Mucosa of descending colon (tissue), 3 donors: ENCODE measurements around the gene VWA5B2. TPM values are rescaled to one million over a fixed set of nuclear protein-coding genes. Genes with fewer than 3 reads are reported as not detected.
A peak's percentile ranks its signal among the peaks of the same experiment; 100 is the strongest.

Source experiments
- ATAC-seq: fragments of 200-7000 bp; cut with Tn5 transposase; one replicate; pipeline ENCODE4 v1.9.1; 2020; ENCODE audit warnings: mild to moderate bottlenecking, moderate library complexity
- DNase-seq, 3 donors: peaks; one replicate each; pipeline ENCODE4 v3.0.0-alpha.2; 2020
- H3K36me3 ChIP-seq: fragments of 200-600 bp; one replicate; pipeline ENCODE4 v1.8.0; 2021; ENCODE audit warnings: low read depth, mild to moderate bottlenecking
- H3K4me1 ChIP-seq: fragments of 200-600 bp; one replicate; pipeline ENCODE4 v1.8.0; 2021; ENCODE audit warnings: low read depth, mild to moderate bottlenecking
- H3K4me3 ChIP-seq: fragments of 200-600 bp; one replicate; pipeline ENCODE4 v1.8.0; 2021; ENCODE audit warnings: mild to moderate bottlenecking
- H3K9me3 ChIP-seq: fragments of 200-600 bp; one replicate; pipeline ENCODE4 v1.8.0; 2021; ENCODE audit warnings: mild to moderate bottlenecking
- intact Hi-C, 2 donors: fragments of 100-400 bp; cut with DNase I in 1 of 2; cut with micrococcal nuclease in 1 of 2; formaldehyde crosslinking; loops; one replicate each; pipeline versions ENCODE4 v1.11.0 to v1.11.1; 2022; cut with DNase I, micrococcal nuclease
- total RNA-seq, 3 donors: library from RNA; stranded (reverse); fragmentation: NEBNext Ultra II Directional in 2 of 3; extraction: Animal tissue kit (Norgen Biotek cat#: 25700) in 2 of 3; gene quantifications; one replicate each; pipeline versions ENCODE4 v1.2.1 to v1.2.4, GENCODE V29; 2021 to 2023
- TF ChIP-seq, protein P1 (sequence below): fragments of 200-600 bp; IDR thresholded peaks from one replicate; pipeline ENCODE4 v1.8.0; 2022; ENCODE audit warnings: antibody characterized with exemption, mild to moderate bottlenecking
- donor health status: DM: no; HTN: no; CAD: no; lungs with moderate emphysema.
- donor health status: DM: no; HTN: no; CAD: no.
- donor health status: DM: no; HTN: yes; CAD: no.

The VWA5B2 gene
- total RNA-seq, 3 donors from 2014 or later = 0.60 to 2.9 (median 2.6) TPM

DNA sequence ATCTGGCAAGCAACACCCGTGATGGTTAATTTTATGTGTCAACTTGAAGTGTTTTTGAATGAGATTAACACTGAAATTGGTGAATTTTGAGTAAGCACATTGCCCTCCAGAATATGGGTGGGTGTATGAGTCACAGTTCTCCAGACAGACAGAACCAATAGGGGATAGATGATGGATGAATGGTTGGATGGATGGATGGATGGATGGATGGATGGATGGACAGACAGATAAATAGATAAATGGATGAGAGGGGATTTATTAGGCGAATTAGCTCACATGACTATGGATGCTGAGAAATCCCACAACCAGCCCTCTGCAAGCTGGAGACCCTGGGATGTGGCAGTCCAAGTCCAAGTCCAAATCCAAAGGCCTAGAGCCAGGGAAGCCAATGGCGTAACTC lies 5.4 kb upstream of the VWA5B2 start:
- TF ChIP-seq, protein P1, sequence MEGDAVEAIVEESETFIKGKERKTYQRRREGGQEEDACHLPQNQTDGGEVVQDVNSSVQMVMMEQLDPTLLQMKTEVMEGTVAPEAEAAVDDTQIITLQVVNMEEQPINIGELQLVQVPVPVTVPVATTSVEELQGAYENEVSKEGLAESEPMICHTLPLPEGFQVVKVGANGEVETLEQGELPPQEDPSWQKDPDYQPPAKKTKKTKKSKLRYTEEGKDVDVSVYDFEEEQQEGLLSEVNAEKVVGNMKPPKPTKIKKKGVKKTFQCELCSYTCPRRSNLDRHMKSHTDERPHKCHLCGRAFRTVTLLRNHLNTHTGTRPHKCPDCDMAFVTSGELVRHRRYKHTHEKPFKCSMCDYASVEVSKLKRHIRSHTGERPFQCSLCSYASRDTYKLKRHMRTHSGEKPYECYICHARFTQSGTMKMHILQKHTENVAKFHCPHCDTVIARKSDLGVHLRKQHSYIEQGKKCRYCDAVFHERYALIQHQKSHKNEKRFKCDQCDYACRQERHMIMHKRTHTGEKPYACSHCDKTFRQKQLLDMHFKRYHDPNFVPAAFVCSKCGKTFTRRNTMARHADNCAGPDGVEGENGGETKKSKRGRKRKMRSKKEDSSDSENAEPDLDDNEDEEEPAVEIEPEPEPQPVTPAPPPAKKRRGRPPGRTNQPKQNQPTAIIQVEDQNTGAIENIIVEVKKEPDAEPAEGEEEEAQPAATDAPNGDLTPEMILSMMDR = no peak
- DNase-seq = no peak
- H3K4me3 ChIP-seq = no peak overlapping the region
- no peaks in the 10 kb centered on the region for H3K36me3 ChIP-seq
- H3K9me3 ChIP-seq = no peaks in the 10 kb centered on the region
- intact Hi-C loops = no loop called here
- no peak for ATAC-seq
- peaks cover 2% of the 10 kb centered on the region for H3K4me1 ChIP-seq

DNA sequence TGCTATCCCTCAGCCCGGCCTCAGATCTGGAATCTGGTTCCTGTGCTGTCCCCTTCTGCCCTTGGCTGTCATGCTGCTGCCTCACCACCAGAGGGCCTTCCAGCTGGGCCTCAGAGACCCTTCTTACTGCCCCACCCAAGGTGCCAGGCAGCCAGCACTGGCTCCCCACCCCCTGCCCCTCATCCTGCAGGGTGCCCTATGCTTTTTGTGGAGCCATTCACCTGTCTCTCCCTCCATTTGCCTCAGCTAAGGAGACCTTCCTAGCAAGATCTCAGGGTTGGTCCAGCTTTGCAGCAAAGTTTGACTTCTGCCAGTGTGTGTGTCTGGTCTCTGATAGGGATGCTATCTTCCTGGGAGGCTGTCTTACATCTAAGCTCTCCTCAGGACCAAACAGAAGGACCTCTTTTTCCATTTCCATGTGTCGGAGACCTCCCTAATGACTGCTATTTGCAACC lies 1.9 kb upstream of the VWA5B2 start:
- ATAC-seq = peak; percentile 44
- Histone ChIP-seq H3K4me1 (peaks cover 24% of the 10 kb centered on the region), H3K36me3 (no peaks in the 10 kb centered on the region), H3K9me3 (no peaks in the 10 kb centered on the region), H3K4me3 (no peak overlapping the region)
- TF ChIP-seq, protein P1 = peak; percentile 65
- intact Hi-C loops = no loop called here
- peak in 2 of 3 donors; percentile 39 to 50 for DNase-seq

DNA sequence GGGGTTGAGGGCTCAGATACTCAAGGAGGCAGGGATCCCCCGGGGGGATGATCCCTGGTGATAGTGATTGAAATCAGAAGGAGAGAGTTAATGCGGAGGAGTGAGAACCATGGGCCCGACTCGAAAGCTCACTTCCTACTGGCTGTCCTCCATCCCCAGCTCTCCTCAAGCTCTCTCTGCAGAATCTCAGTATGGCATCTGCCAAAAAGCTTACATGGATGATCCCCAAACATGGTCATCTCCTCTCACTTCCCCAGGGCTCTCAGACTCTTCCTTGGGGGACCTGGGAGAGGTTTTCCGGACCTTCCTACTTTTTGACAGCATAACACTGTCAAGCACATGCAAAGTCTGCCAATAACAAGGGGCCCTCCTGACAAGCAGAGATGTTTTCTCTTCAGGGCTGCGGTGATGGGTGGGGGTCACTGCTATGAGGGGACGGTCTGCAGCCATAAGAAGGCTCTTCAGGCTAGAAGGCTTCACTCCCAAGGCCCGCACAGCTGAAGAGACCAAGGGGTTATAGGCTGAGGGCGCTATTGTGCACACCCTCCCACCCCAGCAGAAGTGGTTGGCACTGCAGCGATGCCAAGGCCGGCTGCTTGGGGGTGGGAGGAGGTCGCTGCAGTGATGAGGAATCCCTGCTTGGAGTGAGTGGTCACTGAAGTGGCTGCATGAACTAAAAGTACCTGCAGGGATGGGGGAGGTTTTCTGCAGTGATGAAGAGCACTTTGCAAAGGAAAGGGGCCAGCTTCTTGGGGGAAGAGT lies 828 bp upstream of the VWA5B2 start:
- Histone ChIP-seq H3K36me3 (no peaks in the 10 kb centered on the region), H3K9me3 (no peaks in the 10 kb centered on the region), H3K4me3 (no peak overlapping the region), H3K4me1 (peaks cover 24% of the 10 kb centered on the region)
- intact Hi-C loops = no loop called here
- TF ChIP-seq, protein P1 = no peak
- ATAC-seq (no peak), DNase-seq (no peak)

DNA sequence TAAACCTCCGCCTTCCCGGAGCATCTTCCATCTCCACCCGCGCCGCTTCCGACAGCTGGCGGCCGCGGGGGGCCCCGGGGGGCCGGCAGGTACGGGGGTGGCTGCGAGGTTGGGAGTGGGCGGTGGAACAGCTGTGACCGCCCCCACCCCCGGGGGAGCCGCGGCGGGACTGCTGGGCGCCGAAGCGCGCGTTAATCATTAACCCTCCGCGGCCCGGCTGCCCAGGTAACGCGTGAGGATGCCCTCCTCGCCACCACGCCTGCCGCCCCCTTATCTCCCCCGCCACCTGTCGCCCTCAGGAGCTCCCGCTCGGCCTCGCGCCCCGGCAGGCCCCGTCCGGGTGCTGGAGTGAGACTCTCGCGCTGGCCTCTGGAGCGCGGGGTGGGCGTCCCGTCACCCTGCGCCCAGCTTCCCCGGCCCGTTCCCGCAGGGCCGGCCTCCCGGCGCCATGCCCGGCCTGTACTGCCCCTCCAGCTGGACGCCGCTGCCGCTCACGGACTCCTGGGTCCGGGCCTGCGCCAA lies 757 bp downstream of the VWA5B2 start:
- H3K4me3 ChIP-seq = no peak overlapping the region
- peaks cover 24% of the 10 kb centered on the region for H3K4me1 ChIP-seq
- peak; percentile 30 for ATAC-seq
- intact Hi-C loops = no loop called here
- no peak for DNase-seq
- TF ChIP-seq, protein P1 = no peak
- H3K36me3 ChIP-seq = no peaks in the 10 kb centered on the region
- no peaks in the 10 kb centered on the region for H3K9me3 ChIP-seq

DNA sequence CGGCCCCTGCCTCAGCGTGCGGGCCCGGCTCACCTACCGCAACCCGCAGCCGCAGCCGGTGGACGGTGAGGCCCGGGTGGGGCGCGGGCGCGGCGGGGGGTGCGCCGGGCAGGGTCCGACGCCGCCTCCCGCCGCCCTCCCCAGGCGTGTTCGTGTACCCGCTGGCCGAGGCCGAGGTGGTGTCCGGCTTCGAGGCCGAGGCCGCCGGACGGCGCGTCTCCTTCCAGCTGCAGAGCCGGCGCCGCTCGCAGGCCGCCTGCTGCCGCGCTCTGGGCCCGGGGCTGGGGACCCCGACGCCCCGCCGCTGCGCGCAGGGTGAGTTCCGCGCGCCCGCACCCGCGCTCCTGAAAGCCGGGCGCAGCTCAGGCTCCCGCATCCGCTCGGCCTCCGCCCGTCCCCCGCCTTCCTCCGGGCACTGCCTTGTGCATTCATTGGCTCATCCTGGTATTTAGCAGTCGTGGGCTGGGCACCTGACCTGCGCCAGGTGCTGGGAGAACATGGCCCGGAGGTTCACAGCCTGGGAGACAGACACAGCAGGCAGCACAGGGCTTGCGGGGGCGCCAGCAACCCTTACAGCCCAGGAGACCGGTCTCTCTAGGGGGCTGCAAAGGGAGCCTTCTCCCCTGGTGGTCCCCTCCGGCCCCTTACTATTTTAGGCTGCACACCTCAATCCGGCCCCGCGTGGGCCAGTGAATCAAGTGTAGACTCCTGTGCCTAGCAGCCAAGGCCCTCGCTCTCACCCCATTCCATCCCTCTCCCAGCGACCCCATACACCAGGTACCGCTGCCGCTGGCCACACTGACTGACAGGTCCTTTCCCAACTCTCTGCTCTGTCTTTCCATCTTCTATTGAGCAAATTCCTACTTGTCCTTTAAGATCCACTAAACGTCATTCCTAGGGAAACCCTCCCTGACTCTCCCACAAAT lies 1.5 kb downstream of the VWA5B2 start:
- TF ChIP-seq, protein P1 = no peak
- Histone ChIP-seq H3K9me3 (no peaks in the 10 kb centered on the region), H3K4me1 (peaks cover 24% of the 10 kb centered on the region), H3K36me3 (no peaks in the 10 kb centered on the region), H3K4me3 (no peak overlapping the region)
- ATAC-seq (peak; percentile 62), DNase-seq (peak in 2 of 3 donors; percentile 30 to 50)
- intact Hi-C loops = no loop called here
